GM10266 (cell line): ENCODE results near the gene IVNS1ABP.

Source experiments
- DNase-seq: peaks from one replicate; pipeline ENCODE4 v3.0.0; 2012; ENCODE audit errors: extremely low spot score
- TF ChIP-seq, protein P1 (sequence below): IDR thresholded peaks from 2 replicates; pipeline ENCODE4 v1.5.1; 2012; ENCODE audit warnings: mild to moderate bottlenecking, low read depth; ENCODE audit not compliant: control insufficient read depth, insufficient read depth; ENCODE audit errors: missing control alignments

Gene IVNS1ABP

DNA sequence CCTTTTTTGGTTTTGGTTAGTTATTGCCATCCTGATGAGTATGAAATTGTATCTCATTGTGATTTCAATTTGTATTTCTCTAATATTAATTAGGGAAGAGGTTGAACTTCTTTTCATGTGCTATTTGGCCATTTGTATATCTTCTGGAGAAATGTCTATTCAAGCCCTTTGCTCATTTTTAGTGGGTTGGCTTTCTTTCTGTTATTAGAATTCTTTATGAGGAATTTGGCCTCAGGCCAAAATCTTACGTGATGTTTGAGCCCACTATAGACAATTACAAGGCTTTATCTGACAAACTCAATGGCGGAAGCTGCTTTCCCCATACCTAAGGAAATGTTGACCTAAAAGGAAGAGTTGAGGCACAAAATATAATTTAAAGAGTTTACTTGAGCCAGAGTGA, 32.9 kb downstream of the IVNS1ABP start:
- no peak for DNase-seq

GRCh38 chr1:185281245-185281644, 35.8 kb downstream of the IVNS1ABP start:
- no peak for DNase-seq
- TF ChIP-seq, protein P1, sequence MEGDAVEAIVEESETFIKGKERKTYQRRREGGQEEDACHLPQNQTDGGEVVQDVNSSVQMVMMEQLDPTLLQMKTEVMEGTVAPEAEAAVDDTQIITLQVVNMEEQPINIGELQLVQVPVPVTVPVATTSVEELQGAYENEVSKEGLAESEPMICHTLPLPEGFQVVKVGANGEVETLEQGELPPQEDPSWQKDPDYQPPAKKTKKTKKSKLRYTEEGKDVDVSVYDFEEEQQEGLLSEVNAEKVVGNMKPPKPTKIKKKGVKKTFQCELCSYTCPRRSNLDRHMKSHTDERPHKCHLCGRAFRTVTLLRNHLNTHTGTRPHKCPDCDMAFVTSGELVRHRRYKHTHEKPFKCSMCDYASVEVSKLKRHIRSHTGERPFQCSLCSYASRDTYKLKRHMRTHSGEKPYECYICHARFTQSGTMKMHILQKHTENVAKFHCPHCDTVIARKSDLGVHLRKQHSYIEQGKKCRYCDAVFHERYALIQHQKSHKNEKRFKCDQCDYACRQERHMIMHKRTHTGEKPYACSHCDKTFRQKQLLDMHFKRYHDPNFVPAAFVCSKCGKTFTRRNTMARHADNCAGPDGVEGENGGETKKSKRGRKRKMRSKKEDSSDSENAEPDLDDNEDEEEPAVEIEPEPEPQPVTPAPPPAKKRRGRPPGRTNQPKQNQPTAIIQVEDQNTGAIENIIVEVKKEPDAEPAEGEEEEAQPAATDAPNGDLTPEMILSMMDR = no peak

More for the DNA sequence above, 32.9 kb downstream of the IVNS1ABP start:
- TF ChIP-seq, protein P1 = no peak

- DNase-seq = no peak
- TF ChIP-seq, protein P1 = no peak
Measured at GRCh38 chr1:185280589-185280988, 36.5 kb downstream of the IVNS1ABP start.

DNA sequence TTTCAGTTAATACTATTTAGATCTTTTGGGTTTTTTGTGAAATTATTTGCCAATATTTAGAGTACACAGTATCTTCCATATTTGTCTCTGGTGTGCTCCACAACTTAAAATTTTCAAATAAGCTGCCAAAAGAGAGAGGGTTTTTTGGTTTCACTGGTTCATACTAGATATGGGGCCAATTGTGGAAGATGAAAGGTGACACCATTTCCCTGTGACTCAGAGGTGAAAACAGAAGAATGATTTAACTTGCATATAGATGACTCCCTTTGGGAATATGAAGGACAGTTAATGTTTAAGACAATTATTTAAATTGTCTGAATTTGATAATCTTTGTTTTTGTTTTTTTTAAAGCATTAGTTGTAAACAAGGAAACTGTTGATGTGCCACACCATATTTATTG, 37.5 kb downstream of the IVNS1ABP start:
- TF ChIP-seq, protein P1 = no peak
- DNase-seq = no peak

DNA sequence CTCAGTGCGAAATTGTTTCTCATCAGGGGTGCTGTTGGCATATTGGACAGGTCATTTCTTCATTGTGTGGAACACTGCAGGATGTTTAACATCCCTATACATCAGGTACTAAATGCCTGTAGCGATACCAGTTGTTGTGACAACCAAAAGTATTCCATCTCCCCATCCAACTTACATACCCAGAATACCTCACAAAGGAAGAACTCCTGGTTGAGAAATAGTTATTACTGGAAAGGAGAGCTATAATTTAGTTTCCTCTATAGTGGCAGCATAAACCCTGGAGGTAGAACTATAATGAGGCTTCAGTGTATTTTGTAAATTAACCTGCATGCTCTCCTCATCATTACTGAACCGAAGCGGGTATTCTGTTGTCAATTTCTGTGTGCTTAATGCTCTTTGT, 45.1 kb downstream of the IVNS1ABP start:
- DNase-seq = no peak
- TF ChIP-seq, protein P1 = no peak

GRCh38 chr1:185268352-185268751, 48.7 kb downstream of the IVNS1ABP start:
- no peak for DNase-seq
- TF ChIP-seq, protein P1 = no peak

GRCh38 chr1:185267701-185268100, 49.3 kb downstream of the IVNS1ABP start:
- TF ChIP-seq, protein P1 = no peak
- DNase-seq = no peak
